ENCODE results near the gene ANKRD40. TPM values are rescaled to one million over a fixed set of nuclear protein-coding genes. Genes with fewer than 3 reads are reported as not detected.
"Not testable (repeated sequence)": the region's sequence is repeated elsewhere in the genome, so short reads cannot be mapped to it uniquely, and the experiment has no call there.

ANKRD40 gene
- total and polyA plus RNA-seq, 3 donors from 2014 or later: 24.3 to 31.7 (median 24.7) TPM

- H3K36me3 ChIP-seq (ENCODE audit: low read depth, missing control alignments): no peaks in the 10 kb centered on the region
- H3K9me3 ChIP-seq: no peaks in the 10 kb centered on the region
- DNase-seq: peak; percentile 81
- H3K4me3 ChIP-seq: no peak overlapping the region
- no peak overlapping the region for H3K27ac ChIP-seq
- no peak for TF ChIP-seq POLR2A (IDR thresholded peaks at IDR 0.05)
- TF ChIP-seq, protein P1, sequence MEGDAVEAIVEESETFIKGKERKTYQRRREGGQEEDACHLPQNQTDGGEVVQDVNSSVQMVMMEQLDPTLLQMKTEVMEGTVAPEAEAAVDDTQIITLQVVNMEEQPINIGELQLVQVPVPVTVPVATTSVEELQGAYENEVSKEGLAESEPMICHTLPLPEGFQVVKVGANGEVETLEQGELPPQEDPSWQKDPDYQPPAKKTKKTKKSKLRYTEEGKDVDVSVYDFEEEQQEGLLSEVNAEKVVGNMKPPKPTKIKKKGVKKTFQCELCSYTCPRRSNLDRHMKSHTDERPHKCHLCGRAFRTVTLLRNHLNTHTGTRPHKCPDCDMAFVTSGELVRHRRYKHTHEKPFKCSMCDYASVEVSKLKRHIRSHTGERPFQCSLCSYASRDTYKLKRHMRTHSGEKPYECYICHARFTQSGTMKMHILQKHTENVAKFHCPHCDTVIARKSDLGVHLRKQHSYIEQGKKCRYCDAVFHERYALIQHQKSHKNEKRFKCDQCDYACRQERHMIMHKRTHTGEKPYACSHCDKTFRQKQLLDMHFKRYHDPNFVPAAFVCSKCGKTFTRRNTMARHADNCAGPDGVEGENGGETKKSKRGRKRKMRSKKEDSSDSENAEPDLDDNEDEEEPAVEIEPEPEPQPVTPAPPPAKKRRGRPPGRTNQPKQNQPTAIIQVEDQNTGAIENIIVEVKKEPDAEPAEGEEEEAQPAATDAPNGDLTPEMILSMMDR (IDR thresholded peaks at IDR 0.05): peak; percentile 30 to 61 (median 47)
- intact Hi-C loops (cut with DNase I; ENCODE audit: low total_unique reads): loop anchor here (10.0 kb wide), 1 partner anchor 47 kb away; the partner anchor contains the start of gene ABCC3
- H3K4me1 ChIP-seq: peaks cover 10% of the 10 kb centered on the region
- 63% methylated on average over 27 of the region's 27 CpGs for WGBS, 2 donors
- H3K27me3 ChIP-seq: no peaks in the 10 kb centered on the region
Observed at GRCh38 chr17:50681263-50682200, 26.2 kb downstream of the ANKRD40 start.

- H3K27ac ChIP-seq; H3K9me3 ChIP-seq; DNase-seq; H3K4me1 ChIP-seq; H3K4me3 ChIP-seq; H3K36me3 ChIP-seq (ENCODE audit: low read depth, missing control alignments); H3K27me3 ChIP-seq: not testable (repeated sequence)
- WGBS, 2 donors: 69 to 78% methylated on average over 12 of the region's 12 CpGs
- intact Hi-C loops (cut with DNase I; ENCODE audit: low total_unique reads): loop anchor here (10.0 kb wide), 1 partner anchor 46 kb away; the partner anchor contains the start of gene ABCC3
Observed at GRCh38 chr17:50680543-50681262, 27.0 kb downstream of the ANKRD40 start.

DNA sequence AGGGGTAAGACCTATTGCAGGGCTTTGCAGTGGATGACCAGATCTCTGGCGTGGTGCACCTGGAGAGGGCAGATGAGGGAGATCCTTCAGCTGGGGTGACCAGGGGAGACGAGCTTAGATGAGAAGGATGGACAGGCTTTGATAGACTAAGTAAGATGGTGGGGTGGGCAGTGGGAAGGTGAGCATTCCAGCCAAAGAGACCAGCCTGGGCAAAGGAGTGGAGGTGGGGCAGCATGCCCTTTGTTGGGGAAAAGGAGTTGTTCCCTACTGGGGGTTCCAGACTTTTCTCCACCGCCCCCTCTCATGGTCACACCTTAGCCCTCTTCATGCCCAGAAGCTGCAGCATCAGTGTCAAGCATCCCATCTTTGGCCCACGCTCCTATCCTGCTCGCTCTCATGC, 27.6 kb downstream of the ANKRD40 start:
- intact Hi-C loops (cut with DNase I; ENCODE audit: low total_unique reads): loop anchor here (10.0 kb wide), 1 partner anchor 45 kb away; the partner anchor contains the start of gene ABCC3
- Histone ChIP-seq H3K36me3 (ENCODE audit: low read depth, missing control alignments) (no peaks in the 10 kb centered on the region), H3K4me3 (no peak overlapping the region), H3K27me3 (no peaks in the 10 kb centered on the region), H3K4me1 (peaks cover 5% of the 10 kb centered on the region), H3K27ac (no peak overlapping the region), H3K9me3 (no peaks in the 10 kb centered on the region)
- DNase-seq: no peak
- WGBS, 2 donors: 99 to 100% methylated on average over 5 of the region's 5 CpGs
- TF ChIP-seq POLR2A (IDR thresholded peaks at IDR 0.05): no peak
- TF ChIP-seq, protein P1 (IDR thresholded peaks at IDR 0.05): no peak

- no peaks in the 10 kb centered on the region for H3K36me3 ChIP-seq (ENCODE audit: low read depth, missing control alignments)
- no peak overlapping the region for H3K4me3 ChIP-seq
- DNase-seq: no peak
- no peaks in the 10 kb centered on the region for H3K4me1 ChIP-seq
- H3K9me3 ChIP-seq: no peaks in the 10 kb centered on the region
- intact Hi-C loops (cut with DNase I; ENCODE audit: low total_unique reads): no loop called here
- H3K27ac ChIP-seq: no peak overlapping the region
- TF ChIP-seq POLR2A (IDR thresholded peaks at IDR 0.05): no peak
- TF ChIP-seq, protein P1 (IDR thresholded peaks at IDR 0.05): no peak
- WGBS, 2 donors: 94 to 97% methylated on average over 11 of the region's 11 CpGs
- no peaks in the 10 kb centered on the region for H3K27me3 ChIP-seq
Observed at GRCh38 chr17:50679008-50679544, 28.6 kb downstream of the ANKRD40 start.

DNA sequence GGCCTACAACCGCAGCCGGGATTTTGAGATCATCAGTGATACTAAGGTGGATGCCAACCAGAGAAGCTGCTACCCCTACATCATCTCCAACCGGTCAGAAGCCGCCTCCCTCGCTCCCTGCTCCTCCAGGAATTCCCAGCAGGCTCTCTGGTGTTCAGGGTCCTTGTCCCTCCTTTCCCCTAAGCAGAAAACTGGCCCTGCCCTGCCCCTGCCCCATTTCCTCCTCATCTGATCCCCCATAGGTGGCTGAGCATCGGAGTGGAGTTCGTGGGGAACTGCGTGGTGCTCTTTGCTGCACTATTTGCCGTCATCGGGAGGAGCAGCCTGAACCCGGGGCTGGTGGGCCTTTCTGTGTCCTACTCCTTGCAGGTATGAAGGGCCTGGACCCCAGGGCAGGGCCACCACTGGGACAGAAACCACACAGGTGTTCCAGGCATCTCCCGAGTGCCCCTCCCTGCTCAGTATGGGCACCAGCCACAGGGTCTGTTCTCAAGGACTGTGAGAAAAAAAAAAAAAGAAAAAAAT, 29.8 kb downstream of the ANKRD40 start:
- no peaks in the 10 kb centered on the region for H3K9me3 ChIP-seq
- no peaks in the 10 kb centered on the region for H3K36me3 ChIP-seq (ENCODE audit: low read depth, missing control alignments)
- H3K4me3 ChIP-seq: no peak overlapping the region
- WGBS, 2 donors: 89 to 91% methylated on average over 12 of the region's 12 CpGs
- intact Hi-C loops (cut with DNase I; ENCODE audit: low total_unique reads): no loop called here
- H3K27me3 ChIP-seq: no peaks in the 10 kb centered on the region
- H3K27ac ChIP-seq: no peak overlapping the region
- DNase-seq: no peak
- no peak for TF ChIP-seq POLR2A (IDR thresholded peaks at IDR 0.05)
- TF ChIP-seq, protein P1 (IDR thresholded peaks at IDR 0.05): no peak
- H3K4me1 ChIP-seq: no peaks in the 10 kb centered on the region
